Osteoblast (primary cell): ENCODE results near the gene INPP5F. TPM values are rescaled to one million over a fixed set of nuclear protein-coding genes. Genes with fewer than 3 reads are reported as not detected.
"Not testable (repeated sequence)": the region's sequence is repeated elsewhere in the genome, so short reads cannot be mapped to it uniquely, and the experiment has no call there.

Experiments used
- DNase-seq: peaks from one replicate; pipeline ENCODE4 v3.0.0; 2011; ENCODE audit warnings: low spot score, mixed read lengths; ENCODE audit not compliant: insufficient read length; ENCODE audit errors: missing footprints
- H2AFZ ChIP-seq: 2 replicates; pipeline ENCODE4 v1.6.0; 2011; ENCODE audit warnings: mild to moderate bottlenecking, low read length
- H3K27ac ChIP-seq: 2 replicates; pipeline ENCODE4 v1.5.1; 2011; ENCODE audit warnings: mild to moderate bottlenecking, low read depth, low read length, moderate library complexity
- H3K27me3 ChIP-seq: 2 replicates; pipeline ENCODE4 v1.6.0; 2012; ENCODE audit warnings: mild to moderate bottlenecking, control low read depth, inconsistent platforms, low read length, moderate library complexity; ENCODE audit not compliant: insufficient read depth
- H3K36me3 ChIP-seq: 2 replicates; pipeline ENCODE4 v1.5.1; 2011; ENCODE audit warnings: mild to moderate bottlenecking, low read length, control low read depth, moderate library complexity; ENCODE audit not compliant: insufficient read depth
- H3K4me1 ChIP-seq: 2 replicates; pipeline ENCODE4 v1.5.1; 2011; ENCODE audit warnings: mild to moderate bottlenecking, low read length, control low read depth, moderate library complexity; ENCODE audit not compliant: insufficient read depth
- H3K4me2 ChIP-seq: 2 replicates; pipeline ENCODE4 v1.6.0; 2011; ENCODE audit warnings: mild to moderate bottlenecking, low read length; ENCODE audit not compliant: insufficient read depth
- H3K4me3 ChIP-seq: fragments of 200-600 bp; sonication (generic); 3 replicates; pipeline ENCODE4 v1.5.1; 2012; ENCODE audit warnings: mild to moderate bottlenecking, low read length, inconsistent platforms; ENCODE audit not compliant: insufficient read depth
- H3K79me2 ChIP-seq: 2 replicates; pipeline ENCODE4 v1.6.0; 2012; ENCODE audit warnings: mild to moderate bottlenecking, low read length, control low read depth, inconsistent platforms; ENCODE audit not compliant: insufficient read depth
- H3K9me3 ChIP-seq: 2 replicates; pipeline ENCODE4 v1.5.1; 2011; ENCODE audit warnings: low read depth, low read length, control low read depth
- H4K20me1 ChIP-seq: 2 replicates; pipeline ENCODE4 v1.6.0; 2012; ENCODE audit warnings: mild to moderate bottlenecking, low read length, control low read depth; ENCODE audit not compliant: insufficient read depth
- total RNA-seq: library from RNA; depleted of rRNA; stranded (reverse); fragments of >200 nt; gene quantifications from 2 replicates; pipeline ENCODE4 v1.2.3, GENCODE V29; 2012
- TF ChIP-seq, protein P1 (sequence below): IDR thresholded peaks from 2 replicates; pipeline ENCODE4 v1.5.1; 2011; ENCODE audit warnings: mild to moderate bottlenecking, low read depth, low read length, moderate library complexity; ENCODE audit errors: extremely low read depth

The INPP5F gene
- total RNA-seq, 1 donor = 10.9 TPM

DNA sequence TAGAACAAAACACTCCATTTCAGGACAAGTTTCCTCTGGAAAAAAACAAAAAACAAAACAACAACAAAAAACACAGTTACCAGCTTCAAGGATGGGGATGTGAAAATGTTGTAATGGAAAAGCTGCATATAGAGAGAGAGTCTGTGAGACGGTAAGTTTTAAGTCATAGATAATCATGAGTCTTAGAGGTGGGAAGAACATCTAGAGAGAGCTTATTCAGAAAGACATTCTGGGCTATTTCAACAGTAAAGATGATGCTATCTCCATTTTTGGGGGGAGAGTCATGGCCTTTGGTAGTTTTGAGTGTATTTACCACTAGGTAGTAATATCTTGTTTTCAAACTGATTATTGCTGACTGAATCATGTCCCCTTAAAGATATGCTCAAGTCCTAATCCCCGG is 23.3 kb upstream of the INPP5F start:
- no peaks in the 10 kb centered on the region for H3K27me3 ChIP-seq
- no peak overlapping the region for H3K4me2 ChIP-seq
- TF ChIP-seq, protein P1, sequence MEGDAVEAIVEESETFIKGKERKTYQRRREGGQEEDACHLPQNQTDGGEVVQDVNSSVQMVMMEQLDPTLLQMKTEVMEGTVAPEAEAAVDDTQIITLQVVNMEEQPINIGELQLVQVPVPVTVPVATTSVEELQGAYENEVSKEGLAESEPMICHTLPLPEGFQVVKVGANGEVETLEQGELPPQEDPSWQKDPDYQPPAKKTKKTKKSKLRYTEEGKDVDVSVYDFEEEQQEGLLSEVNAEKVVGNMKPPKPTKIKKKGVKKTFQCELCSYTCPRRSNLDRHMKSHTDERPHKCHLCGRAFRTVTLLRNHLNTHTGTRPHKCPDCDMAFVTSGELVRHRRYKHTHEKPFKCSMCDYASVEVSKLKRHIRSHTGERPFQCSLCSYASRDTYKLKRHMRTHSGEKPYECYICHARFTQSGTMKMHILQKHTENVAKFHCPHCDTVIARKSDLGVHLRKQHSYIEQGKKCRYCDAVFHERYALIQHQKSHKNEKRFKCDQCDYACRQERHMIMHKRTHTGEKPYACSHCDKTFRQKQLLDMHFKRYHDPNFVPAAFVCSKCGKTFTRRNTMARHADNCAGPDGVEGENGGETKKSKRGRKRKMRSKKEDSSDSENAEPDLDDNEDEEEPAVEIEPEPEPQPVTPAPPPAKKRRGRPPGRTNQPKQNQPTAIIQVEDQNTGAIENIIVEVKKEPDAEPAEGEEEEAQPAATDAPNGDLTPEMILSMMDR = no peak
- no peaks in the 10 kb centered on the region for H3K9me3 ChIP-seq
- H3K27ac ChIP-seq = no peak overlapping the region
- no peaks in the 10 kb centered on the region for H3K79me2 ChIP-seq
- DNase-seq = no peak
- H3K36me3 ChIP-seq = no peaks in the 10 kb centered on the region
- no peaks in the 10 kb centered on the region for H3K4me1 ChIP-seq
- no peaks in the 10 kb centered on the region for H4K20me1 ChIP-seq
- H3K4me3 ChIP-seq = no peak overlapping the region
- H2AFZ ChIP-seq = no peak overlapping the region

DNA sequence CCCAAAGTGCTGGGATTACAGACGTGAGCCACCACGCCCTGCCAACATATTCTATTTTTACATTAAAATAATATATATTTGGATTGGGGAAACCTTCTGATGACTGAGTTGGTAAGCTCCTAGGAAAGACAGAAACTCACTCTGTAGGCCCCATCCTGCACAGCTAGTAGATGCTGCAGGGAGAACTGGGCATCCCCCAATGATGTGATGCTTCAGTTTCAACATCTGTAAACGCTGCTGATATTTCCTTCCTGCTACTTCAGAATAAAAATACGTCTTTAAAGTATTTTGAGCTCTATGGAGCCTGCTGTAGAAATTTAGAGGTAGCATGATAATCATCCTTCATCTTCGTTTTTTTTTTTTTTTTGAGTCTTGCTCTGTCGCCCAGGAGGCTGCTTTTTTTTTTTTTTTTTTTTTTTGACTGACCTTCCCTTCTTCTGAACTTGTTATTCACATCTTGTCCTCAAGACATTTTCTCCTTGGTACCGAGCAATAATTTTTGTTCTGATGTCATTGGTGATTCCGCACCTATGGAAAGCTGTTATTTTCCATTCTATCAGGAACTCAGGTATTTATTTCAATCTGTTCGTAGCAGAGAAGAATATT is 21.8 kb upstream of the INPP5F start:
- H3K36me3 ChIP-seq = no peaks in the 10 kb centered on the region
- no peaks in the 10 kb centered on the region for H3K79me2 ChIP-seq
- H4K20me1 ChIP-seq = no peaks in the 10 kb centered on the region
- H3K4me3 ChIP-seq = no peak overlapping the region
- H3K27ac ChIP-seq = no peak overlapping the region
- no peaks in the 10 kb centered on the region for H3K4me1 ChIP-seq
- no peak overlapping the region for H3K4me2 ChIP-seq
- no peak overlapping the region for H2AFZ ChIP-seq
- no peak for DNase-seq
- TF ChIP-seq, protein P1 = no peak
- H3K9me3 ChIP-seq = no peaks in the 10 kb centered on the region
- H3K27me3 ChIP-seq = no peaks in the 10 kb centered on the region

DNA sequence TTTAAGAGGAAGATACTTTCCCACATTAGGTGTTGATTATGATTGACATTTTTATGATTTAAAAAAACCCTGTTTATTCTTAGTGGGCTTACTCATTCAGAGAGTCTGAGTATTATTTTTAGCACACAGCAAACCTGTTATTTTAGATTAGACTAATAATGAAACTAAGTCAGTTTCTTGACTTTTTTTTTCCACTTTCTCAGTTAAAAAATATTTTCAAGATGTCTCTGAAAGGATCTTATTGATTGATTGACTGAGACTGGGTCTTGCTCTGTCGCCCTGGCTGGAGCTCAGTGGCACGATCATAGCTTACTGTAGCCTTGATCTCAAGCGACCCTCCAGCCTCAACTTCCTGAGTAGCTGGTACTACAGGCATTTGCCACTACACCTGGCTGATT is 20.4 kb upstream of the INPP5F start:
- TF ChIP-seq, protein P1 = no peak
- DNase-seq = no peak
- H3K4me2 ChIP-seq = no peak overlapping the region
- no peak overlapping the region for H2AFZ ChIP-seq
- no peaks in the 10 kb centered on the region for H4K20me1 ChIP-seq
- H3K4me3 ChIP-seq = no peak overlapping the region
- no peaks in the 10 kb centered on the region for H3K27me3 ChIP-seq
- no peaks in the 10 kb centered on the region for H3K9me3 ChIP-seq
- H3K79me2 ChIP-seq = no peaks in the 10 kb centered on the region
- H3K27ac ChIP-seq = no peak overlapping the region
- no peaks in the 10 kb centered on the region for H3K36me3 ChIP-seq
- H3K4me1 ChIP-seq = no peaks in the 10 kb centered on the region

DNA sequence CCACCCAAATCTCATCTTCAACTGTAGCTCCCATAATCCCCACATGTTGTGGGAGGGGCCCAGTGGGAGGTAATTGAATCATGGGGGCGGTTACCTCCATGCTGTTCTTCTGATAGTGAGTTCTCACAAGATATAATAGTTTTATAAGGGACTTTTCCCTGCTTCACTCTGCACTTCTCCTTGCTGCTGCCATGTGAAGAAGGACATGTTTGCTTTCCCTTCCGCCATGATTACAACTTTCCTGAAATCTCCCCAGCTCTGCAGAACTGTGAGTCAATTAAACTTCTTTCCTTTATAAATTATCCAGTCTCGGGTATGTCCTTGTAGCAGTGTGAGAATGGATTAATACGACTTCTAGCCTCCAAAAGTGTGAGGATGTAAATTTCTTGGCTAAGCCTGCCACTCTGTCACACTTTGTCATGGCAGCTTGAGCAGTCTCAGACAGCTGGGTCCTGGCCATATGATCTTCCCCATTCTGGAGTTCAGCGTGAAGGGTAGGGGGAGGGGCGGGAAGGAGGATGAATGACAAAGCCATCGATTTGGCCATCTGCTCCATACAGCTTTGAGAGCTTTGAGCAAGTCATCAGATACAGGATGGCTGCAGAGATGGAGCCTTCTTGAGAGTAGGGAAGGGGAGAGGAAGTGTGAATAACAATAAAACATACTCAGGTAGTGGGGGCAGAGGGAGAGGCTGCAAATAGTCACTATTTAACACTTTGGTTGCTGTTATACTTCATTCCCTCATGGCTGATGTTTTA is 19.1 kb upstream of the INPP5F start:
- H3K4me2 ChIP-seq = no peak overlapping the region
- no peaks in the 10 kb centered on the region for H3K36me3 ChIP-seq
- H3K4me3 ChIP-seq = no peak overlapping the region
- DNase-seq = no peak
- no peaks in the 10 kb centered on the region for H3K79me2 ChIP-seq
- no peak overlapping the region for H2AFZ ChIP-seq
- H3K4me1 ChIP-seq = no peaks in the 10 kb centered on the region
- H4K20me1 ChIP-seq = no peaks in the 10 kb centered on the region
- H3K9me3 ChIP-seq = no peaks in the 10 kb centered on the region
- TF ChIP-seq, protein P1 = no peak
- no peaks in the 10 kb centered on the region for H3K27me3 ChIP-seq
- H3K27ac ChIP-seq = no peak overlapping the region

DNA sequence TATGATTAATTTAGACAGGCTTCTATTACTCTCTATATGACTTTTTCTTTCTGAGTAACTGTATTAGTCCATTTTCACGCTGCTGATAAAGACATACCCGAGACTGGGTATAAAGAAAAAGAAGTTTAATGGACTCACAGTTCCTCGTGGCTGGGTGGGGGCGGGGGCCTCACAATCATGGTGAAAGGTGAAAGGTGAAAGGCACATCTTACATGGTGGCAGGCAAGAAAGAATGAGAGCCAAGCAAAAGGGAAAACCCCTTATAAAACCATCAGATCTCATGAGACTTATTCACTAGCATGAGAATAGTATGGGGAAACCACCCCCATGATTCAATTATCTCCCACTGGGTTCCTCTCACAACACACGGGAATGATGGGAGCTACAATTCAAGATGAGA is 18.5 kb upstream of the INPP5F start:
- H3K36me3 ChIP-seq, H3K27me3 ChIP-seq, H2AFZ ChIP-seq, H3K4me2 ChIP-seq, DNase-seq, H3K4me3 ChIP-seq, H3K4me1 ChIP-seq, H3K9me3 ChIP-seq, H3K79me2 ChIP-seq, H4K20me1 ChIP-seq, H3K27ac ChIP-seq: not testable (repeated sequence)

DNA sequence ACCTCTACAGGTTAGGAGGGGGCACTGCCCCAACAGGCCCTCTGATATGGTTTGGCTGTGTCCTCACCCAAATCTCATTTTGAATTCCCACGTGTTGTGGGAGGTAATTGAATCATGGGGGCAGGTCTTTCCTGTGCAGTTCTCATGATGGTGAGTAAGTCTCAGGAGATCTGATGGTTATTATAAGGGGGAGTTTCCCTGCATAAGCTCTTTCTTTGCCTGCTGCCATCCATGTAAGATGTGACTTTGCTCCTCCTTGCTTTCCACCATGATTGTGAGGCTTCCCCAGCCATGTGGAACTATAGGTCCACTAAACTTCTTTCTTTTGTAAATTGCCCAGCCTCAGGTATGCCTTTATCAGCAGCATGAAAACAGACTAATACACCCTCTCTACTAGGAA is 14.9 kb upstream of the INPP5F start:
- not testable (repeated sequence) for H3K9me3 ChIP-seq

More for the DNA sequence above, 14.9 kb upstream of the INPP5F start:
- not testable (repeated sequence) for H3K4me3 ChIP-seq, H3K36me3 ChIP-seq, H3K79me2 ChIP-seq, DNase-seq, H4K20me1 ChIP-seq, H3K4me1 ChIP-seq, H3K27ac ChIP-seq, H3K27me3 ChIP-seq, H2AFZ ChIP-seq, H3K4me2 ChIP-seq
